ENCODE results near the gene TMPRSS11B. TPM values are rescaled to one million over a fixed set of nuclear protein-coding genes. Genes with fewer than 3 reads are reported as not detected.

TMPRSS11B gene, protein sequence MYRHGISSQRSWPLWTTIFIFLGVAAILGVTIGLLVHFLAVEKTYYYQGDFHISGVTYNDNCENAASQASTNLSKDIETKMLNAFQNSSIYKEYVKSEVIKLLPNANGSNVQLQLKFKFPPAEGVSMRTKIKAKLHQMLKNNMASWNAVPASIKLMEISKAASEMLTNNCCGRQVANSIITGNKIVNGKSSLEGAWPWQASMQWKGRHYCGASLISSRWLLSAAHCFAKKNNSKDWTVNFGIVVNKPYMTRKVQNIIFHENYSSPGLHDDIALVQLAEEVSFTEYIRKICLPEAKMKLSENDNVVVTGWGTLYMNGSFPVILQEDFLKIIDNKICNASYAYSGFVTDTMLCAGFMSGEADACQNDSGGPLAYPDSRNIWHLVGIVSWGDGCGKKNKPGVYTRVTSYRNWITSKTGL
- total RNA-seq = not detected in 2 replicates

DNA sequence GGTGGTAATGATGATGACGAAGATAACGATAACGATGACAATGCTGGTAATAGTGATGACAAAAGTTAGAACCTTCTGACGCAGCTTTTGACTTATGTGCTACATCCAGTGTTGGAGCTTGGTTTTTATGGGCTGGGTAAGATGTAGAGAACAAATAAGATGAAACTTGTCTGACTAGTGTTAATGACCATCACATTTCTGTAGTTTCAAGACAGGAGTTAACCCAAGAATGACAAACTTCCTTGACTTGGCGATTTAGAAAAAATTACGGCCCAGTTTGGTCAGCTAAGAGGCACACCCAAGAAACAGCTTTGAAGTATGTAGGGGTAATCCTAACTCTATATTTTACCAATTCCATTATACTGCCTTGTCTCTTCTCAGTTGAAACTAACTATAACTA, at the start of gene TMPRSS11B:
TSS of gene TMPRSS11B (minus strand) at position 101 of the 400 bp plus-strand sequence. CDS start 136 bp downstream, outside the sequence.

Other genes with a start within 250 kb of the TMPRSS11B start
- gene TMPRSS11F, start 115.8 kb downstream of the TMPRSS11B start, total RNA-seq = not detected in 2 replicates
- gene YTHDC1, start 104.4 kb upstream of the TMPRSS11B start, total RNA-seq = 34.3 and 36.6 TPM in 2 replicates
- not detected in 2 replicates for gene TMPRSS11E, start 201.8 kb upstream of the TMPRSS11B start, total RNA-seq

All from vein endothelial cell (primary cell).